ENCODE data around the gene P2RY8. TPM values are rescaled to one million over a fixed set of nuclear protein-coding genes. Genes with fewer than 3 reads are reported as not detected.

The P2RY8 gene
- total and polyA plus RNA-seq, 2 of the 4 experiments (the other 2 are of a cell fraction): not detected

GRCh38 chrX:1449823-1450149 is 87.2 kb downstream of the P2RY8 start:
- H3K4me2 ChIP-seq (ENCODE audit: low read depth, low read length): no peak overlapping the region
- intact Hi-C loops (cut with micrococcal nuclease): loop anchor here (5.0 to 10.0 kb wide), 4 partner anchors 55 to 1365 kb away; partner anchors contain the start of gene SLC25A6
- ATAC-seq (ENCODE audit: low read depth) (no peak), DNase-seq (no peak)
- H3K4me3 ChIP-seq (ENCODE audit: insufficient read depth, low read depth, low read length): no peak overlapping the region
- H3K27ac ChIP-seq (ENCODE audit: insufficient read depth, low read length): no peak overlapping the region
- H3K14ac ChIP-seq (replicated peaks; ENCODE audit: low read depth, low read length): no peak overlapping the region
- no peak overlapping the region for H2BK15ac ChIP-seq (ENCODE audit: low read depth, low read length)
- no peak overlapping the region for H3K4ac ChIP-seq (ENCODE audit: low read depth, low read length)
- H3K18ac ChIP-seq (ENCODE audit: low read depth, low read length): no peak overlapping the region
- no peak overlapping the region for H2BK20ac ChIP-seq (ENCODE audit: low read depth, low read length)
- H3K56ac ChIP-seq (ENCODE audit: extremely low read depth, insufficient read depth, low read length): no peak overlapping the region
- TF ChIP-seq, protein P1, sequence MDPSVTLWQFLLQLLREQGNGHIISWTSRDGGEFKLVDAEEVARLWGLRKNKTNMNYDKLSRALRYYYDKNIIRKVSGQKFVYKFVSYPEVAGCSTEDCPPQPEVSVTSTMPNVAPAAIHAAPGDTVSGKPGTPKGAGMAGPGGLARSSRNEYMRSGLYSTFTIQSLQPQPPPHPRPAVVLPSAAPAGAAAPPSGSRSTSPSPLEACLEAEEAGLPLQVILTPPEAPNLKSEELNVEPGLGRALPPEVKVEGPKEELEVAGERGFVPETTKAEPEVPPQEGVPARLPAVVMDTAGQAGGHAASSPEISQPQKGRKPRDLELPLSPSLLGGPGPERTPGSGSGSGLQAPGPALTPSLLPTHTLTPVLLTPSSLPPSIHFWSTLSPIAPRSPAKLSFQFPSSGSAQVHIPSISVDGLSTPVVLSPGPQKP (IDR thresholded peaks at IDR 0.05; ENCODE audit: borderline replicate concordance, low read depth, low read length): no peak
- no peak for TF ChIP-seq BHLHE40 (IDR thresholded peaks at IDR 0.05; ENCODE audit: low read depth, low read length)
- no peak for TF ChIP-seq RCOR1 (IDR thresholded peaks at IDR 0.05; ENCODE audit: insufficient replicate concordance, low read length)
- TF ChIP-seq USF2 (IDR thresholded peaks at IDR 0.05; ENCODE audit: low read depth, low read length): no peak
- TF ChIP-seq CEBPB (IDR thresholded peaks at IDR 0.05; ENCODE audit: low read depth, low read length): no peak
- no peak for TF ChIP-seq CTCF (conservative IDR thresholded peaks at IDR 0.05; ENCODE audit: low read depth, low read length)
- TF ChIP-seq NFE2L2 (IDR thresholded peaks at IDR 0.05; ENCODE audit: low read depth, low read length): no peak
- no peak for TF ChIP-seq MAZ (IDR thresholded peaks at IDR 0.05; ENCODE audit: borderline replicate concordance, low read depth, low read length)
- no peak for TF ChIP-seq CHD1 (IDR thresholded peaks at IDR 0.05; ENCODE audit: low read depth, low read length)
- no peak for TF ChIP-seq RFX5 (IDR thresholded peaks at IDR 0.05; ENCODE audit: low read depth, low read length)
- BruUV-seq (replicated peaks): no TSS peak
- H2AK9ac ChIP-seq (replicated peaks; ENCODE audit: low read depth, low read length, poor library complexity): no peak overlapping the region
- POLR2A ChIA-PET (ENCODE audit: unreplicated experiment): no interaction called here
- dilution Hi-C loops (cut with HindIII; ENCODE audit: low sequenced_read_pairs, unreplicated experiment): no loop called here
- no peak overlapping the region for H4K91ac ChIP-seq (ENCODE audit: insufficient read depth, low read depth, low read length)
- no peak overlapping the region for H4K8ac ChIP-seq (ENCODE audit: low read depth in 2 of 2, low read length in 2 of 2)
- peaks cover 20 to 42% of the 10 kb centered on the region in 2 experiments for H3K79me1 ChIP-seq (ENCODE audit: low read depth in 1 of 2, low read length in 2 of 2)
- peaks cover 4% of the 10 kb centered on the region; the same call in 1 of the 2 replicates for H3K9me3 ChIP-seq (ENCODE audit: control insufficient read depth, insufficient read depth, low read length)
- H2AK5ac ChIP-seq (ENCODE audit: low read depth, low read length): no peak overlapping the region
- H3K9ac ChIP-seq (ENCODE audit: low read depth, low read length): no peak overlapping the region
- no peak overlapping the region for H3K23ac ChIP-seq (ENCODE audit: low read depth, low read length)
- in situ Hi-C loops (cut with MboI; ENCODE audit: low sequenced_read_pairs): loop anchor here (10.0 to 25.0 kb wide), 3 partner anchors 138 to 1363 kb away; partner anchors contain the start of gene AKAP17A
- CTCF ChIA-PET: no interaction called here
- H2BK5ac ChIP-seq (ENCODE audit: low read depth, low read length, poor library complexity, severe bottlenecking): no peak overlapping the region
- 100% methylated on average over 1 of the region's 2 CpGs; no CpG with 5 or more reads in 1 of the 2 experiments for WGBS, 2 experiments (ENCODE audit: extremely low coverage in 2 of 2, insufficient read length in 1 of 2)
- H3K27me3 ChIP-seq (ENCODE audit: control insufficient read depth, insufficient read depth, low read length): no peaks in the 10 kb centered on the region
- H4K20me1 ChIP-seq (ENCODE audit: insufficient read depth, low read length): no peaks in the 10 kb centered on the region; the same call in 1 of the 2 replicates
- no peak overlapping the region for H2AFZ ChIP-seq (replicated peaks; ENCODE audit: low read length, poor library complexity)
- peaks cover 5% of the 10 kb centered on the region for H3K36me3 ChIP-seq (ENCODE audit: control insufficient read depth, insufficient read depth, low read length)
- no peaks in the 10 kb centered on the region; the same call in 1 of the 2 replicates for H3K4me1 ChIP-seq (ENCODE audit: control insufficient read depth, insufficient read depth, low read length)
- no peak overlapping the region for H4K5ac ChIP-seq (ENCODE audit: low read depth, low read length)
- no peaks in the 10 kb centered on the region for H3K9me1 ChIP-seq (ENCODE audit: insufficient read depth, low read length)
- no peak overlapping the region for H2BK120ac ChIP-seq (ENCODE audit: low read depth, low read length)
